ENCODE measurements around the gene AASDH.

DNA sequence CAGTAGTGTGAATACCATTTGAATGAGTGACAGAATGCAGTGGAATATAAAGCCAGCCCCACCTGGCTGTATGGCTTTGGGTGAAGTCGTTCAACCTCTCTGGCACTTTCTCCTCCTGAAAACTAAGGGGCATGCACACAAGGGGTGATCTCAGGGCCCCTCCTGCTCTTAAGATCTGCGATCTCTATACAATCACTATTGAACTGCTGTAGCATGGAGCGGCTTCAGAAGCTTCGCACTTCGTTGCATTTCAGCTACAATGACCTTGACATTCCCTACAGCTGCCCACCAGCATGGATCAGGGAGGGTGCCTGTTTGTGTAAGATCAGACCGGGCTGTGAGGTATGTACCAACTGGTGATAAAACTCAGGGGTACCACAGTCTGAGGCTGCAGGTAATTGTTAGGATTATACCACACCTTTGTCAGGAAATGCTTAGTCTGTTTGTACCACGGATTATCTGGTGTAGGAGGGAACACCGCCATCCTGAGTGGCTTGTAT, 85.2 kb downstream of the AASDH start:
- TF ChIP-seq CTCF (IDR thresholded peaks at IDR 0.05; ENCODE audit: low read length) (no peak), EZH2 (optimal IDR thresholded peaks at IDR 0.05; ENCODE audit: low read depth, low read length) (no peak), EZH2phosphoT487 (IDR thresholded peaks at IDR 0.05; ENCODE audit: low read length) (no peak)

Measured in MM.1S (cell line).